GM23338 (cell line): ENCODE measurements around the gene XIRP2.

Source experiments
- CREB1 ChIP-seq: fragments of 250-450 bp; sonication (Bioruptor Pico); IDR thresholded peaks from 2 replicates; pipeline ENCODE4 v1.5.0; 2020; ENCODE audit warnings: low read depth, mild to moderate bottlenecking, moderate library complexity
- CTCF ChIP-seq, 2 experiments: fragments of 200-600 bp in 1 of 2; sonication (generic) in 1 of 2; conservative IDR thresholded peaks; 2 replicates each; pipeline versions ENCODE4 v1.5.1 to v1.6.1; 2016 to 2017; ENCODE audit warnings: antibody characterized with exemption in 2 of 2, low read depth in 2 of 2, mild to moderate bottlenecking in 2 of 2, moderate library complexity in 1 of 2
- EZH2 ChIP-seq: fragments of 200-600 bp; sonication (generic); IDR thresholded peaks from one replicate; pipeline ENCODE4 v1.8.0; 2017; ENCODE audit warnings: antibody characterized with exemption, mild to moderate bottlenecking, low read depth; ENCODE audit not compliant: unreplicated experiment
- EZH2phosphoT487 ChIP-seq: fragments of 200-600 bp; sonication (generic); IDR thresholded peaks from one replicate; pipeline ENCODE4 v1.8.1; 2018; ENCODE audit warnings: antibody characterized with exemption; ENCODE audit not compliant: unreplicated experiment
- JUNB ChIP-seq: IDR thresholded peaks from one replicate; pipeline ENCODE4 v1.6.1; 2016; ENCODE audit warnings: antibody characterized with exemption; ENCODE audit not compliant: unreplicated experiment
- NANOG ChIP-seq: IDR thresholded peaks from 2 replicates; pipeline ENCODE4 v1.6.1; 2016; ENCODE audit warnings: antibody characterized with exemption, borderline replicate concordance
- POLR2AphosphoS5 ChIP-seq: IDR thresholded peaks from 2 replicates; pipeline ENCODE4 v1.6.1; 2016; ENCODE audit warnings: antibody characterized with exemption, low read depth
- REST ChIP-seq: IDR thresholded peaks from one replicate; pipeline ENCODE4 v1.6.1; 2018; ENCODE audit warnings: antibody characterized with exemption; ENCODE audit not compliant: unreplicated experiment
- ZNF114 ChIP-seq: fragments of 250-450 bp; sonication (Bioruptor Pico); IDR thresholded peaks from 2 replicates; pipeline ENCODE4 v1.5.0; 2020; ENCODE audit warnings: mild to moderate bottlenecking, moderate library complexity
- ZNF331 ChIP-seq: fragments of 250-450 bp; sonication (Bioruptor Pico); IDR thresholded peaks from 2 replicates; pipeline ENCODE4 v1.5.0; 2020; ENCODE audit warnings: low read depth, mild to moderate bottlenecking, moderate library complexity

GRCh38 chr2:166957686-166958085 is 69.4 kb downstream of the XIRP2 start:
- TF ChIP-seq EZH2, result no peak
- no peak for TF ChIP-seq CTCF (conservative IDR thresholded peaks at IDR 0.05; ENCODE audit: low read depth in 2 of 2)
- TF ChIP-seq REST, result no peak
- TF ChIP-seq POLR2AphosphoS5, result no peak
- TF ChIP-seq NANOG, result no peak
- no peak for TF ChIP-seq EZH2phosphoT487
- no peak for TF ChIP-seq ZNF114 (CRISPR knock-in tag)
- no peak for TF ChIP-seq CREB1 (CRISPR knock-in tag)
- no peak for TF ChIP-seq JUNB
- TF ChIP-seq ZNF331, result no peak
